A549 (cell line): ENCODE results near the gene TSKU.

ENCODE experiments used
- EHMT2 ChIP-seq: fragments of 200-600 bp; sonication (generic); IDR thresholded peaks from 2 replicates; pipeline ENCODE4 v1.6.1; 2016; ENCODE audit warnings: antibody characterized with exemption, low read depth, mild to moderate bottlenecking, moderate library complexity
- EP300 ChIP-seq, 2 experiments: fragments of >200 bp; sonication (Bioruptor Twin); formaldehyde crosslinking; IDR thresholded peaks; 2 replicates in 1 of 2; 3 replicates in 1 of 2; pipeline ENCODE4 v1.6.1; 2016 to 2017
- FOSL2 ChIP-seq, 2 experiments: fragments of 450-650 bp in 1 of 2; fragments of >200 bp in 1 of 2; sonication (Bioruptor Twin) in 1 of 2; formaldehyde crosslinking; IDR thresholded peaks; 2 replicates each; pipeline versions ENCODE4 v1.5.0 to v1.6.1; 2016 to 2020; ENCODE audit warnings: mild to moderate bottlenecking in 1 of 2, moderate library complexity in 1 of 2
- MAFK ChIP-seq: fragments of 450-650 bp; IDR thresholded peaks from 2 replicates; pipeline ENCODE4 v1.6.1; 2014; ENCODE audit not compliant: partially characterized antibody
- POLR2A ChIP-seq: IDR thresholded peaks from 2 replicates; pipeline ENCODE4 v1.6.1; 2012; ENCODE audit warnings: mild to moderate bottlenecking, low read length
- POLR2AphosphoS2 ChIP-seq: conservative IDR thresholded peaks from 2 replicates; pipeline ENCODE4 v1.6.1; 2012; ENCODE audit warnings: low read length, improper control_type of control experiment, inconsistent platforms
- RAD21 ChIP-seq, 2 experiments: fragments of >200 bp in 1 of 2; sonication (Bioruptor Twin) in 1 of 2; formaldehyde crosslinking in 1 of 2; IDR thresholded peaks in 1 of 2; conservative IDR thresholded peaks in 1 of 2; 2 replicates in 1 of 2; 3 replicates in 1 of 2; pipeline ENCODE4 v1.6.1; 2012 to 2018; ENCODE audit warnings: inconsistent platforms in 1 of 2
- RFX5 ChIP-seq: fragments of 450-650 bp; IDR thresholded peaks from 2 replicates; pipeline ENCODE4 v1.7.1; 2014; ENCODE audit warnings: antibody characterized with exemption, mild to moderate bottlenecking, moderate library complexity
- SREBF2 ChIP-seq: fragments of 450-650 bp; IDR thresholded peaks from 2 replicates; pipeline ENCODE4 v1.6.1; 2014; ENCODE audit warnings: mild to moderate bottlenecking, moderate library complexity
- TF ChIP-seq, protein P1 (sequence below): fragments of >200 bp; sonication (Bioruptor Twin); formaldehyde crosslinking; IDR thresholded peaks from 3 replicates; pipeline ENCODE4 v1.5.1; 2016
- TF ChIP-seq, protein P2 (sequence below): IDR thresholded peaks from 2 replicates; pipeline ENCODE4 v1.6.1; 2012; ENCODE audit warnings: low read depth, borderline replicate concordance
- TF ChIP-seq, protein P3 (sequence below): fragments of 450-650 bp; IDR thresholded peaks from 2 replicates; pipeline ENCODE4 v1.6.1; 2014; ENCODE audit warnings: antibody characterized with exemption
- TF ChIP-seq, protein P4 (sequence below): fragments of 200-600 bp; sonication (generic); IDR thresholded peaks from 2 replicates; pipeline ENCODE4 v1.6.1; 2016; ENCODE audit warnings: antibody characterized with exemption, mild to moderate bottlenecking, moderate library complexity

DNA sequence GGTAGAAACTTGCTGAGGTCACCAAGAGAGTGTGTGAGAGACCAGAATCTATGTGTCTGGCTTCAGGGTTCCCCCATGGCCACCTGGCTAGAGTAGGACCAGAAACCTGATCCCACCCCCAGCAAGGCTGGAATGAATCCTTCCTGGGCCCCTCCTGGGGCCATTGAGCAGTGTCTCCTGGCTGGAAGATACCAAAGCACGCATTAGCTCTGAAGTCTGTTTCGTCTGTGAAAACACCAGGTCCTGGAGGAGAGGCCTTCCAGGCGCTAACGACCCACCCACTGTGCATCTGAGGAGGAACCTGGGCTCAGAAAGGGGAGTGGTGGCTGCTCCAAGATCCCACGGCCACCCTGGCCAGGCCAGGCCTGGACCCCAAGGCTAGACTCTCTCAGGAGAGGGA lies 15.5 kb upstream of the TSKU start:
- TF ChIP-seq, protein P1, sequence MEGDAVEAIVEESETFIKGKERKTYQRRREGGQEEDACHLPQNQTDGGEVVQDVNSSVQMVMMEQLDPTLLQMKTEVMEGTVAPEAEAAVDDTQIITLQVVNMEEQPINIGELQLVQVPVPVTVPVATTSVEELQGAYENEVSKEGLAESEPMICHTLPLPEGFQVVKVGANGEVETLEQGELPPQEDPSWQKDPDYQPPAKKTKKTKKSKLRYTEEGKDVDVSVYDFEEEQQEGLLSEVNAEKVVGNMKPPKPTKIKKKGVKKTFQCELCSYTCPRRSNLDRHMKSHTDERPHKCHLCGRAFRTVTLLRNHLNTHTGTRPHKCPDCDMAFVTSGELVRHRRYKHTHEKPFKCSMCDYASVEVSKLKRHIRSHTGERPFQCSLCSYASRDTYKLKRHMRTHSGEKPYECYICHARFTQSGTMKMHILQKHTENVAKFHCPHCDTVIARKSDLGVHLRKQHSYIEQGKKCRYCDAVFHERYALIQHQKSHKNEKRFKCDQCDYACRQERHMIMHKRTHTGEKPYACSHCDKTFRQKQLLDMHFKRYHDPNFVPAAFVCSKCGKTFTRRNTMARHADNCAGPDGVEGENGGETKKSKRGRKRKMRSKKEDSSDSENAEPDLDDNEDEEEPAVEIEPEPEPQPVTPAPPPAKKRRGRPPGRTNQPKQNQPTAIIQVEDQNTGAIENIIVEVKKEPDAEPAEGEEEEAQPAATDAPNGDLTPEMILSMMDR, result no peak
- TF ChIP-seq EP300 (IDR thresholded peaks at IDR 0.05) (no peak), RAD21 (conservative IDR thresholded peaks at IDR 0.05 in 1 of 2, IDR thresholded peaks at IDR 0.05 in 1 of 2) (no peak), MAFK (no peak), FOSL2 (IDR thresholded peaks at IDR 0.05) (no peak), FOSL2 (CRISPR knock-in tag; IDR thresholded peaks at IDR 0.05) (no peak), EHMT2 (no peak), POLR2A (no peak), POLR2AphosphoS2 (no peak), SREBF2 (no peak), RFX5 (no peak)
- TF ChIP-seq, protein P2, sequence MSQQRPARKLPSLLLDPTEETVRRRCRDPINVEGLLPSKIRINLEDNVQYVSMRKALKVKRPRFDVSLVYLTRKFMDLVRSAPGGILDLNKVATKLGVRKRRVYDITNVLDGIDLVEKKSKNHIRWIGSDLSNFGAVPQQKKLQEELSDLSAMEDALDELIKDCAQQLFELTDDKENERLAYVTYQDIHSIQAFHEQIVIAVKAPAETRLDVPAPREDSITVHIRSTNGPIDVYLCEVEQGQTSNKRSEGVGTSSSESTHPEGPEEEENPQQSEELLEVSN, result no peak
- TF ChIP-seq, protein P3, sequence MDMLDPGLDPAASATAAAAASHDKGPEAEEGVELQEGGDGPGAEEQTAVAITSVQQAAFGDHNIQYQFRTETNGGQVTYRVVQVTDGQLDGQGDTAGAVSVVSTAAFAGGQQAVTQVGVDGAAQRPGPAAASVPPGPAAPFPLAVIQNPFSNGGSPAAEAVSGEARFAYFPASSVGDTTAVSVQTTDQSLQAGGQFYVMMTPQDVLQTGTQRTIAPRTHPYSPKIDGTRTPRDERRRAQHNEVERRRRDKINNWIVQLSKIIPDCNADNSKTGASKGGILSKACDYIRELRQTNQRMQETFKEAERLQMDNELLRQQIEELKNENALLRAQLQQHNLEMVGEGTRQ, result no peak
- TF ChIP-seq, protein P4, sequence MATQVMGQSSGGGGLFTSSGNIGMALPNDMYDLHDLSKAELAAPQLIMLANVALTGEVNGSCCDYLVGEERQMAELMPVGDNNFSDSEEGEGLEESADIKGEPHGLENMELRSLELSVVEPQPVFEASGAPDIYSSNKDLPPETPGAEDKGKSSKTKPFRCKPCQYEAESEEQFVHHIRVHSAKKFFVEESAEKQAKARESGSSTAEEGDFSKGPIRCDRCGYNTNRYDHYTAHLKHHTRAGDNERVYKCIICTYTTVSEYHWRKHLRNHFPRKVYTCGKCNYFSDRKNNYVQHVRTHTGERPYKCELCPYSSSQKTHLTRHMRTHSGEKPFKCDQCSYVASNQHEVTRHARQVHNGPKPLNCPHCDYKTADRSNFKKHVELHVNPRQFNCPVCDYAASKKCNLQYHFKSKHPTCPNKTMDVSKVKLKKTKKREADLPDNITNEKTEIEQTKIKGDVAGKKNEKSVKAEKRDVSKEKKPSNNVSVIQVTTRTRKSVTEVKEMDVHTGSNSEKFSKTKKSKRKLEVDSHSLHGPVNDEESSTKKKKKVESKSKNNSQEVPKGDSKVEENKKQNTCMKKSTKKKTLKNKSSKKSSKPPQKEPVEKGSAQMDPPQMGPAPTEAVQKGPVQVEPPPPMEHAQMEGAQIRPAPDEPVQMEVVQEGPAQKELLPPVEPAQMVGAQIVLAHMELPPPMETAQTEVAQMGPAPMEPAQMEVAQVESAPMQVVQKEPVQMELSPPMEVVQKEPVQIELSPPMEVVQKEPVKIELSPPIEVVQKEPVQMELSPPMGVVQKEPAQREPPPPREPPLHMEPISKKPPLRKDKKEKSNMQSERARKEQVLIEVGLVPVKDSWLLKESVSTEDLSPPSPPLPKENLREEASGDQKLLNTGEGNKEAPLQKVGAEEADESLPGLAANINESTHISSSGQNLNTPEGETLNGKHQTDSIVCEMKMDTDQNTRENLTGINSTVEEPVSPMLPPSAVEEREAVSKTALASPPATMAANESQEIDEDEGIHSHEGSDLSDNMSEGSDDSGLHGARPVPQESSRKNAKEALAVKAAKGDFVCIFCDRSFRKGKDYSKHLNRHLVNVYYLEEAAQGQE, result no peak
